Fibroblast of lung (primary cell): ENCODE measurements around the gene RAP1GAP. TPM values are rescaled to one million over a fixed set of nuclear protein-coding genes. Genes with fewer than 3 reads are reported as not detected.

Experiments
- DNase-seq, 2 donors: peaks; one replicate each; pipeline versions ENCODE4 v3.0.0 to v3.0.0-alpha.2; 2010; ENCODE audit warnings: low read depth in 2 of 2
- H2AFZ ChIP-seq: 2 replicates; pipeline ENCODE4 v1.5.1; 2012; ENCODE audit warnings: low read length, control low read depth, inconsistent platforms
- H3K27ac ChIP-seq: 2 replicates; pipeline ENCODE4 v1.5.1; 2011; ENCODE audit warnings: low read length, control low read depth; ENCODE audit not compliant: insufficient read depth
- H3K27me3 ChIP-seq: 2 replicates; pipeline ENCODE4 v1.5.1; 2011; ENCODE audit warnings: mild to moderate bottlenecking, low read length; ENCODE audit not compliant: control insufficient read depth, insufficient read depth
- H3K36me3 ChIP-seq: 2 replicates; pipeline ENCODE4 v1.5.1; 2011; ENCODE audit warnings: low read length; ENCODE audit not compliant: control insufficient read depth, insufficient read depth
- H3K4me1 ChIP-seq: 2 replicates; pipeline ENCODE4 v1.5.1; 2011; ENCODE audit warnings: low read length; ENCODE audit not compliant: control insufficient read depth, insufficient read depth; ENCODE audit errors: extremely low read depth
- H3K4me2 ChIP-seq: 2 replicates; pipeline ENCODE4 v1.5.1; 2011; ENCODE audit warnings: low read length, control low read depth; ENCODE audit not compliant: insufficient read depth; ENCODE audit errors: extremely low read depth
- H3K4me3 ChIP-seq, 4 experiments: fragments of 200-600 bp in 1 of 4; sonication (generic) in 1 of 4; replicated peaks in 1 of 4; 2 replicates each; pipeline ENCODE4 v1.5.1; 2011 to 2016; ENCODE audit warnings: low read length in 4 of 4, low read depth in 3 of 4, mild to moderate bottlenecking in 3 of 4, control low read depth in 2 of 4, inconsistent platforms in 1 of 4, mixed read lengths in 1 of 4; ENCODE audit not compliant: insufficient read depth in 1 of 4; ENCODE audit errors: control extremely low read depth in 1 of 4
- H3K79me2 ChIP-seq: 2 replicates; pipeline ENCODE4 v1.5.1; 2012; ENCODE audit warnings: mild to moderate bottlenecking, low read length, inconsistent platforms; ENCODE audit not compliant: control insufficient read depth, insufficient read depth
- H3K9ac ChIP-seq: 2 replicates; pipeline ENCODE4 v1.5.1; 2011; ENCODE audit warnings: mild to moderate bottlenecking, low read length, control low read depth; ENCODE audit not compliant: insufficient read depth
- H3K9me3 ChIP-seq: 2 replicates; pipeline ENCODE4 v1.5.1; 2012; ENCODE audit warnings: low read depth, low read length; ENCODE audit not compliant: control insufficient read depth, insufficient read depth
- H4K20me1 ChIP-seq: 2 replicates; pipeline ENCODE4 v1.5.1; 2011; ENCODE audit warnings: low read length; ENCODE audit not compliant: control insufficient read depth, insufficient read depth; ENCODE audit errors: extremely low read depth
- CTCF ChIP-seq, 2 donors: IDR thresholded peaks in 1 of 2; conservative IDR thresholded peaks in 1 of 2; 1 replicate in 1 of 2; 2 replicates in 1 of 2; pipeline ENCODE4 v1.5.1; 2011 to 2012; ENCODE audit warnings: low read length in 2 of 2, control low read depth in 1 of 2, inconsistent platforms in 1 of 2, low read depth in 1 of 2, mild to moderate bottlenecking in 1 of 2
- EZH2 ChIP-seq: IDR thresholded peaks from 2 replicates; pipeline ENCODE4 v1.5.1; 2012; ENCODE audit warnings: low read length, control low read depth, mild to moderate bottlenecking; ENCODE audit errors: missing control alignments
- polyA plus RNA-seq, 2 donors: library from polyadenylated mRNA; depleted of rRNA in 1 of 2; stranded (reverse) in 1 of 2; unstranded in 1 of 2; fragments of >200 nt; gene quantifications; 2 replicates each; pipeline ENCODE4 v1.2.1, GENCODE V29; 2011 to 2012; ENCODE audit warnings: missing spikeins in 1 of 2
- total RNA-seq: library from RNA; depleted of rRNA; stranded (reverse); fragments of >200 nt; gene quantifications from 2 replicates; pipeline ENCODE4 v1.2.1, GENCODE V29; 2014

Gene RAP1GAP
- total and polyA plus RNA-seq, 2 donors (not counting 1 experiment from before 2014, with no cell fraction given) = under 0.01 to 0.05 TPM

GRCh38 chr1:21653744-21654100 is 15.4 kb downstream of the RAP1GAP start:
- TF ChIP-seq EZH2 (no peak), CTCF (conservative IDR thresholded peaks at IDR 0.05 in 1 of 2, IDR thresholded peaks at IDR 0.05 in 1 of 2; ENCODE audit: low read depth in 1 of 2, low read length in 2 of 2) (no peak)
- no peak overlapping the region for H3K4me2 ChIP-seq
- peaks cover 21% of the 10 kb centered on the region for H3K27me3 ChIP-seq
- no peaks in the 10 kb centered on the region for H3K79me2 ChIP-seq
- no peak overlapping the region for H3K27ac ChIP-seq
- no peaks in the 10 kb centered on the region for H3K9me3 ChIP-seq
- no peaks in the 10 kb centered on the region for H4K20me1 ChIP-seq
- peaks cover 3% of the 10 kb centered on the region for H3K4me1 ChIP-seq
- H2AFZ ChIP-seq = no peak overlapping the region
- no peaks in the 10 kb centered on the region for H3K36me3 ChIP-seq
- no peak overlapping the region for H3K9ac ChIP-seq
- no peak overlapping the region for H3K4me3 ChIP-seq
- DNase-seq = no peak

GRCh38 chr1:21652937-21653743 is 16.0 kb downstream of the RAP1GAP start:
- Histone ChIP-seq H3K9ac (no peak overlapping the region), H4K20me1 (no peaks in the 10 kb centered on the region), H3K36me3 (no peaks in the 10 kb centered on the region), H3K27me3 (peaks cover 21% of the 10 kb centered on the region), H3K9me3 (no peaks in the 10 kb centered on the region), H3K79me2 (no peaks in the 10 kb centered on the region), H3K4me3 (no peak overlapping the region), H2AFZ (no peak overlapping the region), H3K27ac (no peak overlapping the region), H3K4me1 (peaks cover 3% of the 10 kb centered on the region), H3K4me2 (no peak overlapping the region)
- TF ChIP-seq CTCF (conservative IDR thresholded peaks at IDR 0.05 in 1 of 2, IDR thresholded peaks at IDR 0.05 in 1 of 2; ENCODE audit: low read depth in 1 of 2, low read length in 2 of 2) (no peak), EZH2 (no peak)
- no peak for DNase-seq

GRCh38 chr1:21652101-21652936 is 16.8 kb downstream of the RAP1GAP start:
- no peak overlapping the region for H3K4me2 ChIP-seq
- peaks cover 21% of the 10 kb centered on the region for H3K27me3 ChIP-seq
- no peaks in the 10 kb centered on the region for H4K20me1 ChIP-seq
- H3K9ac ChIP-seq = no peak overlapping the region
- no peaks in the 10 kb centered on the region for H3K9me3 ChIP-seq
- no peak overlapping the region for H3K4me3 ChIP-seq
- DNase-seq = no peak
- no peak overlapping the region for H2AFZ ChIP-seq
- H3K27ac ChIP-seq = no peak overlapping the region
- peaks cover 3% of the 10 kb centered on the region for H3K4me1 ChIP-seq
- no peaks in the 10 kb centered on the region for H3K79me2 ChIP-seq
- TF ChIP-seq EZH2 (peak; percentile 77), CTCF (conservative IDR thresholded peaks at IDR 0.05 in 1 of 2, IDR thresholded peaks at IDR 0.05 in 1 of 2; ENCODE audit: low read depth in 1 of 2, low read length in 2 of 2) (no peak)
- H3K36me3 ChIP-seq = no peaks in the 10 kb centered on the region
